WTC11 (cell line): Measurements from ENCODE around the gene GNA12. TPM values are rescaled to one million over a fixed set of nuclear protein-coding genes. Genes with fewer than 3 reads are reported as not detected.

Experiments
- ATAC-seq: fragments of 200-7000 bp; cut with Tn5 transposase; 2 replicates; pipeline ENCODE4 v1.10.0; 2021; ENCODE audit warnings: mild to moderate bottlenecking, moderate library complexity
- CTCF ChIA-PET: fragments of 300-600 bp; sonication (Branson Sonifier 250); formaldehyde crosslinking; loops from one replicate; lab custom pipeline; 2021; ENCODE audit warnings: antibody characterized with exemption; lab: Charles Lee
- POLR2A ChIA-PET: fragments of 350-600 bp; sonication (Branson Sonifier 250); formaldehyde crosslinking; loops from one replicate; lab custom pipeline; 2021; ENCODE audit warnings: antibody characterized with exemption; lab: Charles Lee
- DNase-seq: peaks from one replicate; pipeline ENCODE4 v3.0.0; 2021; ENCODE audit warnings: low spot score
- H3K27ac Mint-ChIP-seq: 2 replicates; pipeline ENCODE4 v1.8.0; 2021; ENCODE audit warnings: mixed read lengths
- H3K27me3 Mint-ChIP-seq: 2 replicates; pipeline ENCODE4 v1.8.0; 2021; ENCODE audit warnings: low read depth, mild to moderate bottlenecking, moderate library complexity, mixed read lengths
- H3K36me3 Mint-ChIP-seq: 2 replicates; pipeline ENCODE4 v1.8.0; 2021; ENCODE audit warnings: mixed read lengths
- H3K4me1 Mint-ChIP-seq: 2 replicates; pipeline ENCODE4 v1.8.0; 2022; ENCODE audit warnings: mixed read lengths
- H3K4me3 Mint-ChIP-seq: 2 replicates; pipeline ENCODE4 v1.8.0; 2021; ENCODE audit warnings: mild to moderate bottlenecking, moderate library complexity, mixed read lengths
- H3K9me3 Mint-ChIP-seq: 2 replicates; pipeline ENCODE4 v1.8.0; 2021; ENCODE audit warnings: mixed read lengths
- EMX1 ChIP-seq: fragments of 250-450 bp; sonication (Bioruptor Pico); IDR thresholded peaks from 2 replicates; pipeline ENCODE4 v1.8.0; 2021; ENCODE audit warnings: mild to moderate bottlenecking
- ETV6 ChIP-seq: sonication (generic); formaldehyde crosslinking; IDR thresholded peaks from 2 replicates; pipeline ENCODE4 v1.8.1; 2022; ENCODE audit warnings: mild to moderate bottlenecking, missing genetic modification reagents
- GTF2I ChIP-seq: fragments of 250-450 bp; sonication (Bioruptor Pico); conservative IDR thresholded peaks from 2 replicates; pipeline ENCODE4 v1.4.0; 2021; ENCODE audit warnings: mild to moderate bottlenecking
- KAT7 ChIP-seq: sonication (generic); formaldehyde crosslinking; IDR thresholded peaks from 2 replicates; pipeline ENCODE4 v1.8.1; 2023; ENCODE audit warnings: missing genetic modification reagents, mild to moderate bottlenecking, borderline replicate concordance
- OVOL2 ChIP-seq: fragments of 250-450 bp; sonication (Bioruptor Pico); IDR thresholded peaks from 2 replicates; pipeline ENCODE4 v1.9.0; 2021; ENCODE audit warnings: mild to moderate bottlenecking, borderline replicate concordance
- ZNF121 ChIP-seq: sonication (generic); formaldehyde crosslinking; IDR thresholded peaks from 2 replicates; pipeline ENCODE4 v1.8.0; 2023; ENCODE audit warnings: missing genetic modification reagents
- ZNF232 ChIP-seq: sonication (generic); formaldehyde crosslinking; IDR thresholded peaks from 2 replicates; pipeline ENCODE4 v1.8.0; 2022; ENCODE audit warnings: mild to moderate bottlenecking, missing genetic modification reagents
- ZNF671 ChIP-seq: fragments of 250-450 bp; sonication (Bioruptor Pico); IDR thresholded peaks from 2 replicates; pipeline ENCODE4 v1.8.0; 2021; ENCODE audit warnings: mild to moderate bottlenecking
- total RNA-seq: library from RNA; stranded (reverse); gene quantifications from 3 replicates; pipeline ENCODE4 v1.2.3, GENCODE V29; 2021
- TF ChIP-seq, protein P1 (sequence below): sonication (generic); formaldehyde crosslinking; IDR thresholded peaks from 2 replicates; pipeline ENCODE4 v1.8.1; 2023; ENCODE audit warnings: mild to moderate bottlenecking, missing genetic modification reagents, moderate library complexity
- TF ChIP-seq, protein P2 (sequence below): fragments of 250-450 bp; sonication (Bioruptor Pico); conservative IDR thresholded peaks from 2 replicates; pipeline ENCODE4 v1.9.0; 2021; ENCODE audit warnings: mild to moderate bottlenecking
- TF ChIP-seq, protein P3 (sequence below): fragments of 250-450 bp; sonication (Bioruptor Pico); IDR thresholded peaks from 2 replicates; pipeline ENCODE4 v1.9.0; 2021; ENCODE audit warnings: mild to moderate bottlenecking
- TF ChIP-seq, protein P4 (sequence below): sonication (generic); formaldehyde crosslinking; IDR thresholded peaks from 2 replicates; pipeline ENCODE4 v1.8.0; 2022; ENCODE audit warnings: missing genetic modification reagents
- TF ChIP-seq, protein P5 (sequence below): fragments of 250-450 bp; sonication (Bioruptor Pico); IDR thresholded peaks from 2 replicates; pipeline ENCODE4 v2.1.2; 2022; ENCODE audit warnings: mild to moderate bottlenecking, moderate library complexity
- TF ChIP-seq, protein P6 (sequence below): fragments of 250-450 bp; sonication (Bioruptor Pico); IDR thresholded peaks from 2 replicates; pipeline ENCODE4 v1.9.0; 2021; ENCODE audit warnings: moderate library complexity, mild to moderate bottlenecking, inconsistent platforms, borderline replicate concordance
- TF ChIP-seq, protein P7 (sequence below): fragments of 250-450 bp; sonication (Bioruptor Pico); IDR thresholded peaks from 2 replicates; pipeline ENCODE4 v1.9.0; 2021; ENCODE audit warnings: mild to moderate bottlenecking, borderline replicate concordance
- TF ChIP-seq, protein P8 (sequence below): sonication (generic); formaldehyde crosslinking; IDR thresholded peaks from 2 replicates; pipeline ENCODE4 v1.8.1; 2022; ENCODE audit warnings: missing genetic modification reagents, borderline replicate concordance

Gene GNA12
- total RNA-seq, 1 experiment from 2014 or later = 99.6 TPM

DNA sequence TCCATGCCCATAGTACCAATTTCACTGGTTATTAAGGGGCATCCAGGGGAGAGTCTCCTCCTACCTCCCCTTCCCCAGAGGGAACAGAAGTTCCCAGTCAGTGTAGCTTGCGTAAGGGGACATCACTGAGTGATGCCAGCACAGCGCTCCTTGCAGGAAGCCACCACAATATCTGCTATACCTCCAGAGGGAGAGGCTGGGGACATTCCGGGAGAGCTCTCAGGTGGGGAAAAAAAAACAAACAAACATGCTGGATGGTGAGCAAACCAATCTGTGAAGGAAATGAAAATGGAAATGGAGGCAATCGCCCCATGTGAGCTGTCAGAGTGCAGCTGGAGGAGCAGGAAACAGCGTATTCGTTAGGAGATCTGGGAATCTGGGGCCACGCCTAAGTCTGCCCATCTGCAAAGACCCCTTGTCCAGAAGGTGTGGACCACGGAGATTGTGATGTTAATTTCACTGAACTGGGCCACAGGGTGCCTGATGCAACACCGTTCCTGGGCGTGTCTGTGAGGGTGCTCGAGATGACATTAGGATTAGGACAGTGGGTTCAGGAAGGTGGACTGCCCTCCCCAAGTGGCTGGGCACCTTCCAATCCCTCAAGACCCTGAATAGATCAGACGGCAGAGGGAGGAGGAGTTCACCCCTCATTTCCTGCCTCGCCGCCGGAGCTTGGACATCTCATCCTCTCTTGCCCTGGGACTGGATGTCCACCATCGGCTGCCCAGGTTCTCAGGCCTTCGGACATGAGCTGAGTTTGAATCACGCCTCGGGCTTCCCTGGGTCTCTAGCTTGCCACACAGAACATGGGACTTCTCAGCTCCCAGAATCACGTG lies 30.5 kb downstream of the GNA12 start:
- no peak for ATAC-seq
- peak overlapping the region; percentile 96 for H3K27ac Mint-ChIP-seq

More for the DNA sequence above, 30.5 kb downstream of the GNA12 start:
- Mint-ChIP-seq H3K4me1 (peaks cover 95% of the 10 kb centered on the region), H3K4me3 (no peak overlapping the region), H3K36me3 (peaks cover 3% of the 10 kb centered on the region), H3K27me3 (no peaks in the 10 kb centered on the region), H3K9me3 (no peaks in the 10 kb centered on the region)
- CTCF ChIA-PET = interaction anchor here (0.6 to 2.0 kb wide), 7 partner anchors 9 to 55 kb away, joined by 3 to 9 read pairs (median 4); no protein-coding TSS in a partner anchor
- POLR2A ChIA-PET = interaction anchor here (1.9 kb wide), 1 partner anchor 11 kb away, joined by 6 read pairs; no protein-coding TSS in a partner anchor
- TF ChIP-seq, protein P1, sequence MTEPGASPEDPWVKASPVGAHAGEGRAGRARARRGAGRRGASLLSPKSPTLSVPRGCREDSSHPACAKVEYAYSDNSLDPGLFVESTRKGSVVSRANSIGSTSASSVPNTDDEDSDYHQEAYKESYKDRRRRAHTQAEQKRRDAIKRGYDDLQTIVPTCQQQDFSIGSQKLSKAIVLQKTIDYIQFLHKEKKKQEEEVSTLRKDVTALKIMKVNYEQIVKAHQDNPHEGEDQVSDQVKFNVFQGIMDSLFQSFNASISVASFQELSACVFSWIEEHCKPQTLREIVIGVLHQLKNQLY (CRISPR knock-in tag) = no peak
- TF ChIP-seq, protein P2, sequence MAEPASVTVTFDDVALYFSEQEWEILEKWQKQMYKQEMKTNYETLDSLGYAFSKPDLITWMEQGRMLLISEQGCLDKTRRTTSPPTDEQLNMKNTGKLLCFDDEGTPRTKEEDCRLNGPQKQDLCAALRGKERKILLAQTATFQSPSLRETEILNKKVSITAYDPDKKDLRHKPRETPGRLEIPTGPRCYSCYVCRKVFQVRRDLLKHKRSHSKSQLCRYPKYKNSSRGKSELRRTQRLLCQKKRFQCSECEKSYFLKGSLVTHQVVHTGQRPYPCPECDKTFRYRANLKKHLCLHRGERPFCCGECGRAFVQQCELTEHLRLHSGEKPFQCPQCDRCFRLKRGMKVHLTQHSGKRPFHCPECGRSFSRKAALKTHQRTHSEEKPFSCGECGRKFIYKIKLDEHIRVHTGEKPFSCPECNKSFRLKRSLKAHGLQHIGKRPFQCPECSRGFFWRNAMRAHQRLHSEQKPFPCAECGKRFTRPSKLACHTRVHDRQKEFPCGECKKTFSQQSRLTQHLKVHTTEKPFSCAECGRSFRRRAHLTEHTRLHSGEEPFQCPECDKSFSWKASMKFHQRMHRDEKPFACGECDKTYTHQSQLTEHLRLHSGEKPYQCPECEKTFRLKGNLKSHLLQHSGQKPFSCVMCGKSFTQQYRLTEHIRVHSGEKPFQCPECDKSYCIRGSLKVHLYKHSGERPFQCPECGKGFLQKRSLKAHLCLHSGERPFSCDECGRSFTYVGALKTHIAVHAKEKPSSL (CRISPR knock-in tag) = no peak
- TF ChIP-seq, protein P3, sequence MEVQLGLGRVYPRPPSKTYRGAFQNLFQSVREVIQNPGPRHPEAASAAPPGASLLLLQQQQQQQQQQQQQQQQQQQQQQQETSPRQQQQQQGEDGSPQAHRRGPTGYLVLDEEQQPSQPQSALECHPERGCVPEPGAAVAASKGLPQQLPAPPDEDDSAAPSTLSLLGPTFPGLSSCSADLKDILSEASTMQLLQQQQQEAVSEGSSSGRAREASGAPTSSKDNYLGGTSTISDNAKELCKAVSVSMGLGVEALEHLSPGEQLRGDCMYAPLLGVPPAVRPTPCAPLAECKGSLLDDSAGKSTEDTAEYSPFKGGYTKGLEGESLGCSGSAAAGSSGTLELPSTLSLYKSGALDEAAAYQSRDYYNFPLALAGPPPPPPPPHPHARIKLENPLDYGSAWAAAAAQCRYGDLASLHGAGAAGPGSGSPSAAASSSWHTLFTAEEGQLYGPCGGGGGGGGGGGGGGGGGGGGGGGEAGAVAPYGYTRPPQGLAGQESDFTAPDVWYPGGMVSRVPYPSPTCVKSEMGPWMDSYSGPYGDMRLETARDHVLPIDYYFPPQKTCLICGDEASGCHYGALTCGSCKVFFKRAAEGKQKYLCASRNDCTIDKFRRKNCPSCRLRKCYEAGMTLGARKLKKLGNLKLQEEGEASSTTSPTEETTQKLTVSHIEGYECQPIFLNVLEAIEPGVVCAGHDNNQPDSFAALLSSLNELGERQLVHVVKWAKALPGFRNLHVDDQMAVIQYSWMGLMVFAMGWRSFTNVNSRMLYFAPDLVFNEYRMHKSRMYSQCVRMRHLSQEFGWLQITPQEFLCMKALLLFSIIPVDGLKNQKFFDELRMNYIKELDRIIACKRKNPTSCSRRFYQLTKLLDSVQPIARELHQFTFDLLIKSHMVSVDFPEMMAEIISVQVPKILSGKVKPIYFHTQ = no peak
- TF ChIP-seq GTF2I (CRISPR knock-in tag) (no peak), ZNF232 (CRISPR knock-in tag) (no peak), ZNF671 (CRISPR knock-in tag) (no peak), OVOL2 (CRISPR knock-in tag) (no peak), KAT7 (CRISPR knock-in tag) (no peak), EMX1 (CRISPR knock-in tag) (no peak), ETV6 (CRISPR knock-in tag) (no peak), ZNF121 (CRISPR knock-in tag) (no peak)
- TF ChIP-seq, protein P4, sequence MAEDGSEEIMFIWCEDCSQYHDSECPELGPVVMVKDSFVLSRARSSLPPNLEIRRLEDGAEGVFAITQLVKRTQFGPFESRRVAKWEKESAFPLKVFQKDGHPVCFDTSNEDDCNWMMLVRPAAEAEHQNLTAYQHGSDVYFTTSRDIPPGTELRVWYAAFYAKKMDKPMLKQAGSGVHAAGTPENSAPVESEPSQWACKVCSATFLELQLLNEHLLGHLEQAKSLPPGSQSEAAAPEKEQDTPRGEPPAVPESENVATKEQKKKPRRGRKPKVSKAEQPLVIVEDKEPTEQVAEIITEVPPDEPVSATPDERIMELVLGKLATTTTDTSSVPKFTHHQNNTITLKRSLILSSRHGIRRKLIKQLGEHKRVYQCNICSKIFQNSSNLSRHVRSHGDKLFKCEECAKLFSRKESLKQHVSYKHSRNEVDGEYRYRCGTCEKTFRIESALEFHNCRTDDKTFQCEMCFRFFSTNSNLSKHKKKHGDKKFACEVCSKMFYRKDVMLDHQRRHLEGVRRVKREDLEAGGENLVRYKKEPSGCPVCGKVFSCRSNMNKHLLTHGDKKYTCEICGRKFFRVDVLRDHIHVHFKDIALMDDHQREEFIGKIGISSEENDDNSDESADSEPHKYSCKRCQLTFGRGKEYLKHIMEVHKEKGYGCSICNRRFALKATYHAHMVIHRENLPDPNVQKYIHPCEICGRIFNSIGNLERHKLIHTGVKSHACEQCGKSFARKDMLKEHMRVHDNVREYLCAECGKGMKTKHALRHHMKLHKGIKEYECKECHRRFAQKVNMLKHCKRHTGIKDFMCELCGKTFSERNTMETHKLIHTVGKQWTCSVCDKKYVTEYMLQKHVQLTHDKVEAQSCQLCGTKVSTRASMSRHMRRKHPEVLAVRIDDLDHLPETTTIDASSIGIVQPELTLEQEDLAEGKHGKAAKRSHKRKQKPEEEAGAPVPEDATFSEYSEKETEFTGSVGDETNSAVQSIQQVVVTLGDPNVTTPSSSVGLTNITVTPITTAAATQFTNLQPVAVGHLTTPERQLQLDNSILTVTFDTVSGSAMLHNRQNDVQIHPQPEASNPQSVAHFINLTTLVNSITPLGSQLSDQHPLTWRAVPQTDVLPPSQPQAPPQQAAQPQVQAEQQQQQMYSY = no peak
- TF ChIP-seq, protein P5, sequence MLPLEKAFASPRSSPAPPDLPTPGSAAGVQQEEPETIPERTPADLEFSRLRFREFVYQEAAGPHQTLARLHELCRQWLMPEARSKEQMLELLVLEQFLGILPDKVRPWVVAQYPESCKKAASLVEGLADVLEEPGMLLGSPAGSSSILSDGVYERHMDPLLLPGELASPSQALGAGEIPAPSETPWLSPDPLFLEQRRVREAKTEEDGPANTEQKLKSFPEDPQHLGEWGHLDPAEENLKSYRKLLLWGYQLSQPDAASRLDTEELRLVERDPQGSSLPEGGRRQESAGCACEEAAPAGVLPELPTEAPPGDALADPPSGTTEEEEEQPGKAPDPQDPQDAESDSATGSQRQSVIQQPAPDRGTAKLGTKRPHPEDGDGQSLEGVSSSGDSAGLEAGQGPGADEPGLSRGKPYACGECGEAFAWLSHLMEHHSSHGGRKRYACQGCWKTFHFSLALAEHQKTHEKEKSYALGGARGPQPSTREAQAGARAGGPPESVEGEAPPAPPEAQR (CRISPR knock-in tag) = no peak
- TF ChIP-seq, protein P6, sequence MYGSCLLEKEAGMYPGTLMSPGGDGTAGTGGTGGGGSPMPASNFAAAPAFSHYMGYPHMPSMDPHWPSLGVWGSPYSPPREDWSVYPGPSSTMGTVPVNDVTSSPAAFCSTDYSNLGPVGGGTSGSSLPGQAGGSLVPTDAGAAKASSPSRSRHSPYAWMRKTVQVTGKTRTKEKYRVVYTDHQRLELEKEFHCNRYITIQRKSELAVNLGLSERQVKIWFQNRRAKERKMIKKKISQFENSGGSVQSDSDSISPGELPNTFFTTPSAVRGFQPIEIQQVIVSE (CRISPR knock-in tag) = no peak
- TF ChIP-seq, protein P7, sequence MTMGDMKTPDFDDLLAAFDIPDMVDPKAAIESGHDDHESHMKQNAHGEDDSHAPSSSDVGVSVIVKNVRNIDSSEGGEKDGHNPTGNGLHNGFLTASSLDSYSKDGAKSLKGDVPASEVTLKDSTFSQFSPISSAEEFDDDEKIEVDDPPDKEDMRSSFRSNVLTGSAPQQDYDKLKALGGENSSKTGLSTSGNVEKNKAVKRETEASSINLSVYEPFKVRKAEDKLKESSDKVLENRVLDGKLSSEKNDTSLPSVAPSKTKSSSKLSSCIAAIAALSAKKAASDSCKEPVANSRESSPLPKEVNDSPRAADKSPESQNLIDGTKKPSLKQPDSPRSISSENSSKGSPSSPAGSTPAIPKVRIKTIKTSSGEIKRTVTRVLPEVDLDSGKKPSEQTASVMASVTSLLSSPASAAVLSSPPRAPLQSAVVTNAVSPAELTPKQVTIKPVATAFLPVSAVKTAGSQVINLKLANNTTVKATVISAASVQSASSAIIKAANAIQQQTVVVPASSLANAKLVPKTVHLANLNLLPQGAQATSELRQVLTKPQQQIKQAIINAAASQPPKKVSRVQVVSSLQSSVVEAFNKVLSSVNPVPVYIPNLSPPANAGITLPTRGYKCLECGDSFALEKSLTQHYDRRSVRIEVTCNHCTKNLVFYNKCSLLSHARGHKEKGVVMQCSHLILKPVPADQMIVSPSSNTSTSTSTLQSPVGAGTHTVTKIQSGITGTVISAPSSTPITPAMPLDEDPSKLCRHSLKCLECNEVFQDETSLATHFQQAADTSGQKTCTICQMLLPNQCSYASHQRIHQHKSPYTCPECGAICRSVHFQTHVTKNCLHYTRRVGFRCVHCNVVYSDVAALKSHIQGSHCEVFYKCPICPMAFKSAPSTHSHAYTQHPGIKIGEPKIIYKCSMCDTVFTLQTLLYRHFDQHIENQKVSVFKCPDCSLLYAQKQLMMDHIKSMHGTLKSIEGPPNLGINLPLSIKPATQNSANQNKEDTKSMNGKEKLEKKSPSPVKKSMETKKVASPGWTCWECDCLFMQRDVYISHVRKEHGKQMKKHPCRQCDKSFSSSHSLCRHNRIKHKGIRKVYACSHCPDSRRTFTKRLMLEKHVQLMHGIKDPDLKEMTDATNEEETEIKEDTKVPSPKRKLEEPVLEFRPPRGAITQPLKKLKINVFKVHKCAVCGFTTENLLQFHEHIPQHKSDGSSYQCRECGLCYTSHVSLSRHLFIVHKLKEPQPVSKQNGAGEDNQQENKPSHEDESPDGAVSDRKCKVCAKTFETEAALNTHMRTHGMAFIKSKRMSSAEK (CRISPR knock-in tag) = no peak
- TF ChIP-seq, protein P8, sequence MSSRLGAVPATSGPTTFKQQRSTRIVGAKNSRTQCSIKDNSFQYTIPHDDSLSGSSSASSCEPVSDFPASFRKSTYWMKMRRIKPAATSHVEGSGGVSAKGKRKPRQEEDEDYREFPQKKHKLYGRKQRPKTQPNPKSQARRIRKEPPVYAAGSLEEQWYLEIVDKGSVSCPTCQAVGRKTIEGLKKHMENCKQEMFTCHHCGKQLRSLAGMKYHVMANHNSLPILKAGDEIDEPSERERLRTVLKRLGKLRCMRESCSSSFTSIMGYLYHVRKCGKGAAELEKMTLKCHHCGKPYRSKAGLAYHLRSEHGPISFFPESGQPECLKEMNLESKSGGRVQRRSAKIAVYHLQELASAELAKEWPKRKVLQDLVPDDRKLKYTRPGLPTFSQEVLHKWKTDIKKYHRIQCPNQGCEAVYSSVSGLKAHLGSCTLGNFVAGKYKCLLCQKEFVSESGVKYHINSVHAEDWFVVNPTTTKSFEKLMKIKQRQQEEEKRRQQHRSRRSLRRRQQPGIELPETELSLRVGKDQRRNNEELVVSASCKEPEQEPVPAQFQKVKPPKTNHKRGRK = no peak
- DNase-seq = no peak
